ENCODE results near the gene KIF13A.

The KIF13A gene

GRCh38 chr6:17714879-17715851, 272.3 kb downstream of the KIF13A start:
- no peak for DNase-seq

DNA sequence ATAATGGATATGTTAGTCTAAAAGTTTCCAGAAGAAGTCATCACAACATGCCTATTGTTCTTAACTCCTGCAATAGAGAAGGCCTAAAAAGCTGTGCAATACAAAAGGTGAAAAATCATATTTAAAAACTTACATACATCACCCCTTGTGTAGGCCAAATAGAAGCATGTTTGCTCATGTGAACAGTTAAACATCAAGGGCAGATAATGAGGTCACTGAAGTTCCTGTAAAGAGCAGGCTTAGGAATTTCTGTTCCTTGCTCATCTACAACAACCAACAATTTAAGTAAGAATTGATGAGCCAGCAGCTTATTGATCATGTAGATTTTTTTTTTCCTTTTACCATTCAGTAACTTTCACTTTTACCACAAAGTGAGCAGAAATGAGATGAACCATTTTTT, 273.3 kb downstream of the KIF13A start:
- no peak for DNase-seq

DNA sequence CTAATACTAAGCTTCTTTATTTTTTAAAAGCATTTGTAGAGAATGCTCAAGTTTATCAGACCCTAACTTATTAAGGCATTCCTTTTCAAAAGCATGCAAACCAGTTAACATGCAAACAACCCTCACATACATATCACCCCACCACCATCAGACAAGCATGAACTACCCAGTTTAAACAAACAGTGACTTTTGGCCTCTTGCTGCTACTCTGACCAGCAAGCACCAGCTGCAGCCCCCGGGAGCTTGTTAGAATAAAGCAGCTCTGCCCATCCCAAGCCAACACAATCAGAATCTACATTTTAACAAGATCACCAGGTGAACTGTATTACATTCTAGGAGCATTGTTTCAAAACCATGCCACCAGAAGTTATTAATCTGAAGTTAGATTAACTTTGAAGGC, 274.9 kb downstream of the KIF13A start:
- no peak for DNase-seq

DNA sequence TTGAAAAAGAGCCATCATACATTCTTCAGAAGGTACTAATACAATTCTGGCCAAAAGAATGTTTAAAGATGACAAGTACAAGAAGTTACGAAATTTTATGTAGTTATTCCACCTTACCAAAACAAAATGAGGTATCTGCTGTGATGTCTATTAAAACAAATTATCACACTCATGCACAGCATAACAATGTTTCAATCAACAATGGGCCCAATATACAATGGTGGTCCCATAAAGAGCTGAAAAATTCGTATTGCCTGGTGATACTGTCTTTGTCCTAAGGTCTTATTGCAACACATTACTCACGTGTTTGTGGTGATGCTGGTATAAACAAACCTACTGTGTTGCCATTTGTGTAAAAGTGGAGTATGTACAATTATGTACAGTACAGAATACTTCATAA, 277.1 kb downstream of the KIF13A start:
- DNase-seq: no peak

DNA sequence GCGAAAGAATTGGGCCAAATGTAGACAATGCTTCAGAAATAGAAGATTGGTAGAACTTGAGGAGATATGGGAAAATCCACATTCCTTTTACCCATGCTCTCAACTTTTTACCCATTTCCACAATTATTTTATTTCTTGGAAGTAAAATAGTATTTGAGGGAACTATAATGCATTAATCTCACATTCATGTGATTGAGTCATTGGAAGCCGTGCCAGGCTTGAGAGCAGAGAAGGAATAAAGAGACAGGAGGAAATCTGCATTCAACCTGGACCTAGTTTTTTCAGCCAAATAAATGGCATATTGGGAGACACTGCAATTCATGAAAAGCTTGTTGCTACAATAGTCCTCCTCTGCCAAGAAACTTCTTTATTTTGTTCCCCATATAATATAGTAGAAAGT, 278.0 kb downstream of the KIF13A start:
- DNase-seq: no peak

Data from NCI-H2171 (cell line).